AG20443 (cell line): ENCODE measurements around the gene TMEM135.
"Not testable (repeated sequence)": the region's sequence is repeated elsewhere in the genome, so short reads cannot be mapped to it uniquely, and the experiment has no call there.

Experiments
- DNase-seq: peaks from one replicate; pipeline ENCODE4 v3.0.0; 2012; ENCODE audit warnings: low spot score, mixed read lengths

Gene TMEM135

GRCh38 chr11:87037450-87038234 lies at the start of gene TMEM135:
TMEM135 (plus strand) TSS chr11:87037934; CDS start chr11:87038046, 112 bp downstream.
- DNase-seq: peak; percentile 99

- no peak for DNase-seq
Observed at GRCh38 chr11:86988351-86988881, 49.3 kb upstream of the TMEM135 start.

- DNase-seq: no peak
Observed at GRCh38 chr11:86990031-86990430, 47.7 kb upstream of the TMEM135 start.

GRCh38 chr11:86990515-86990914 lies 47.2 kb upstream of the TMEM135 start:
- DNase-seq: peak; percentile 52

GRCh38 chr11:86991341-86991740 lies 46.4 kb upstream of the TMEM135 start:
- no peak for DNase-seq

- not testable (repeated sequence) for DNase-seq
Observed at GRCh38 chr11:86992340-86992739, 45.4 kb upstream of the TMEM135 start.

- DNase-seq: no peak
Observed at GRCh38 chr11:86993031-86993430, 44.7 kb upstream of the TMEM135 start.

GRCh38 chr11:86996953-86997570 lies 40.7 kb upstream of the TMEM135 start:
- DNase-seq: no peak

- DNase-seq: no peak
Observed at GRCh38 chr11:86999388-86999787, 38.3 kb upstream of the TMEM135 start.

GRCh38 chr11:86999859-87000753 lies 37.6 kb upstream of the TMEM135 start:
- peak; percentile 19 for DNase-seq

GRCh38 chr11:87002918-87003317 lies 34.8 kb upstream of the TMEM135 start:
- no peak for DNase-seq

- not testable (repeated sequence) for DNase-seq
Observed at GRCh38 chr11:87004281-87004680, 33.5 kb upstream of the TMEM135 start.

GRCh38 chr11:87005569-87005921 lies 32.2 kb upstream of the TMEM135 start:
- no peak for DNase-seq

GRCh38 chr11:87006035-87006434 lies 31.7 kb upstream of the TMEM135 start:
- no peak for DNase-seq

- peak; percentile 48 for DNase-seq
Observed at GRCh38 chr11:87007963-87008362, 29.8 kb upstream of the TMEM135 start.

GRCh38 chr11:87012089-87012488 lies 25.6 kb upstream of the TMEM135 start:
- DNase-seq: no peak

- DNase-seq: no peak
Observed at GRCh38 chr11:87012673-87013072, 25.1 kb upstream of the TMEM135 start.

GRCh38 chr11:87013912-87014825 lies 23.6 kb upstream of the TMEM135 start:
- no peak for DNase-seq

- DNase-seq: no peak
Observed at GRCh38 chr11:87015645-87016044, 22.1 kb upstream of the TMEM135 start.

GRCh38 chr11:87019613-87020271 lies 18.0 kb upstream of the TMEM135 start:
- no peak for DNase-seq

- no peak for DNase-seq
Observed at GRCh38 chr11:87020336-87020735, 17.4 kb upstream of the TMEM135 start.
